Peyer's patch (tissue), 4 donors: ENCODE data around the gene MOB3C.

ENCODE experiments used
- CTCF ChIP-seq, 6 experiments: fragments of 450-650 bp in 4 of 6; fragments of 200-600 bp in 2 of 6; sonication (generic) in 1 of 6; IDR thresholded peaks; one replicate each; pipeline ENCODE4 v1.5.1; 2017 to 2019; ENCODE audit warnings: antibody characterized with exemption in 6 of 6, mild to moderate bottlenecking in 3 of 6, moderate library complexity in 1 of 6
- POLR2A ChIP-seq, 2 donors: fragments of 450-650 bp; IDR thresholded peaks; one replicate each; pipeline ENCODE4 v1.5.1; 2017; ENCODE audit warnings: antibody characterized with exemption in 2 of 2, mild to moderate bottlenecking in 2 of 2, moderate library complexity in 2 of 2

DNA sequence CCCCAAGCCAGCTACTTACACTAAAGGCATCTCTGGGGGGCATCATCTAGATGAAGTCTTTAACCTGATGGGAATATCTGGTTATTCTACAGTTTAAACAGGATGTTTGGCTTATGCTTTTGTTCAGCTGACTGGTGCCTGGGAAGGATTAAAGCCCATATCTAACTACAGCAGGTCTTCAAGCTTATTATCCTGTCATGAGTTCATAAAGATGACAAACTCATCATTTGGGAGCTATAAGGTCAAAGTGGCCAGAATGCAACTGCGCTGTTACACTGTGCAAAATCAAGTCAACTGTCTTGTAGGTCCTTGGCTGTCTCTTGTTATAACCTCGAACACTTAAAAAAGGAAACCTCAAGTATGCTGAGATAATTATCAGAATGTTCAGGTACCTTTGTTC lies 18.6 kb upstream of the MOB3C start:
- TF ChIP-seq POLR2A (IDR thresholded peaks at IDR 0.05) (no peak), CTCF (IDR thresholded peaks at IDR 0.05) (no peak)
